HG03064 (cell line): Measurements from ENCODE around the gene LRFN2.

Source experiments
- ATAC-seq: cut with Tn5 transposase; IDR thresholded peaks from one replicate; pipeline ENCODE4 v1.9.1; 2021; ENCODE audit warnings: low read depth; ENCODE audit not compliant: unreplicated experiment

Gene LRFN2

DNA sequence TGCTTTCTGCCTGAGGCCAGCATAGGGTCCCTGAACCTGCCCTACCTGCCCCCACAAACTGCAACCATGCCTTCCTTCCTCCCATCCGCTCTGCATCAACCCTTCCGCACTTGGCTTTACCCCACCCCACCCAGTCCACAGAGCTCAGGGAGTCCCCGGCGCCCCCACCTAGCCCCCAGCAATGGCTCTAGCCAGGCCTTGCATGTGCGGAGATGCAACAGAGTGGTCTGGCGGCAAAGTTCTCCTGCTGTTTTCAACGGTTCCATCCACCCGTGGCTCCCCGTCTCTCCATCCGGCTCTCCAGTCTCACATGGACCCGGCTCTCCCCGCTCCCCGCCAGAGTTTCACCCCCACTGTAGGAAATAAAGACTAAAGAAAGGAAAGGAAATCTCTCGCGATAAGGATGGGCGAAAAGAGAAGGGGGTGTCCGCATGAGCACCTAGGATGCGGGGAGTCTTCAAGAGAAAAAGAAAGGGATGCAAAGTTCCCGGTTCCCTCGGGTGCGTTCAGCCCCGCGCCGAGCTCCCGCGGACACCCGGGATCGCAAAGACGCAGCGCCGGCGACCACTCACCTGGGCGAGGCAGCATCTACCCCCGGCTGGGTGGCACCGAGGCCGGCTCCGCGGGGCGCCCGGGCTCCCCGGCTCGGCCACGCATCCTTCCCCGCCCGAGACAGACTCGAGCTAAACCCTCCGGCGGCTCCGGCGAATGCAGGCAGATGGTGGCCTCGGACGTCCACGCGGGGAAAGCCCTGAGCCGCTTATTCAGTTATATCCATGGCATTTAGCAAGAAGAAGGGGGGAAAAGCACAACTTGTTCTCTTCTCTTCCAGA is 579 bp downstream of the LRFN2 start:
- ATAC-seq: no peak

DNA sequence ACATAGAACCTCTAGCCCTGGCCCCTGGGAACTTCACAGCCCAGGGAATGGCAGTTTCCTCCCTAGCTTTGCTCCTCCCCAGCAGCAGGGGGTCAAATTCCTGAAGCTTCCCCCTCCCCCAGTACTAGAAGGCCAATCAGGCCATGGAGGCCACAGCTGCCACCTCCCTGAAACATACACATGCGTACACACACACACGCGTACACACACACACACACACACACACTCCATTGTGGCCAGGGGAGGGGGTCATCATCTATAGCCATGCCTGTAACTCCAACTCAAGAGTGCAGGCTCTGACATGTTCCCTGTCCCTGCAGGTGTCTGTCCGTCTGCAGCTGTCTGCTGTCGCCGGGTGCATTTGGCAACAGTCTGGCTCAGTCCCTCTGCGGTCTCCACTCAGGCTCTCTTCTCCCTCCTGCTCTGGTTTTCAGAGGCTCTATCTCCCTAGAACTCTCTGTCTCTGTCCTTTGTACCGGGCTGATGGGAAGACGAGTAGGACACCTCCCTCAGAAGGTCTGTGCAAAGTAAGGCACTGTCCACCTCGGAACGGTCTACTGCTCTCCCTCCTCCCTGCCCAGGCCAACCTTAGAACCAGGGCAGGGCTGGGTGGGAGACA is 1.4 kb downstream of the LRFN2 start:
- ATAC-seq: no peak

DNA sequence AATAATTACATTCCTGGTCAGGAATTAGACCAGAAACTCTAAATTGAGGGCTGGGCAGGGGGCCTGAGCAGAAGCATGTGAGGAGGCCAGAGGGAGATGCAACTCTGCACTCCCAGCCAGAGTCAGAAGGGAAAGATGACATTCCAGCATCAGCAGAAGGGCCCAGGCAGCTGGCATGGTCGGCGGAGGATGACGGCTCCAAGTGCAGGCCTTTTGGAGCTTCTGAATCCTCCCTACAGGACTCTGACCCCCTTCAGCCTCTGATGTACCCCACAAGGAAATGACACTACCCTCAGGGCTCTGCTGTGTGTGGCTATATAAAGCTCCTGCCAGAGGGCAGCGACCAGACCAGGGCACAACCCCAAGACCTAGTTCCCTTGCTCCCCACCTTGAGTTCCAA is 1.9 kb downstream of the LRFN2 start:
- no peak for ATAC-seq

DNA sequence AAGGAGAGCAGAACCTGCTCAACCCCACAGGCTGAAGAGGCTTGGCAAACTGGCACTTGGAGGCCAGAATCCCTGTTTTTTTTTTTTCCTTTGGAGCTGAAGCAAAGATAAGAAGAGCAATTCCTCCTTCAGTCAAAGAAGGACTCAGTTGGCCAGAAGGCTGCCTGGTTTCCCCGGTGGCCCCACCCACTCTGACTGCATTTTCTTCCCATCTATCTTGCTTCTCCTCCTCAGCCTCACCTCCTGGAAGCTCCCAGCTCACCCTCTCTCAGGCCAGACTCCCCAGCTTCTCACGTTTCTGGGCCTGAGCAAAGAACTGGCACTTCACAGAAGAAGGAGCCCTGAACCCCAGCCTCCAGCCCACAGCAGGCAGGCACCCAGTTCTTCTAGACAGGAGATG is 2.4 kb downstream of the LRFN2 start:
- no peak for ATAC-seq

DNA sequence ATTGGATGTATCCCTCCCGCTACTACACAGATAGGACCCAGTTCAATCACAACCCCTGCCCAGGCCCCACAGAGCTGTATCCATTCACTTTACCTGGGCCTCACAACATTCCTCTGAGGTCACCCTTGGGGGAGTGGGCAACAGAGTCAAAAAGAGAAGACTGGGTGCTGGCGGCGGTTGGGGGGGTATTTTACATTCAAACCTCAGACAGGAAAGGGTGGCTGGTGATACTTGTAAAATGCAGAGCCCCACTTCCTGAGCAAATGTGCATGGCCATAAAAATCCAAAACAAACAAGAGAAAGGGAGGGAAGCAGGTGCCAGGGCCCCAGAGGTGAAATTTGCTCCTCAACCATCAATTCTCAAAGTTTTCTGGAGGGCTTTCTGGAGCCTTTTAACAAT is 3.5 kb downstream of the LRFN2 start:
- no peak for ATAC-seq

DNA sequence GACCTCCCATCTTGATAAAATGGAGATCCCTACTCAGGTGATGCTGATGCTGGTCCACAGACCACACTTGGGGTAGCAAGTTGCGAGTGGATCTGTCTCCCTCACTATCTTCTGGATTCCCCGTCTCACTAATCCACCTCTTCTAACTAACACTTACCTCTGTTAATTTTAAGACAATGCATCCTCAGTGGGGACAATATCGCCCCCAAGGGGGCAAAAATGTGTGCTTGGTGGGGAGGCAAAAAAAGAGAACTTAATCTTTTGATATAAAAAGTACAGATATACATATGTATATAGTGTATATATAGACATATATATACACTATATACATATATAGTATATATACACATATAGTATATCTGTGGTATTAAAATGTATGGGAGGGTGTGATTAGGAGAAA is 4.3 kb downstream of the LRFN2 start:
- ATAC-seq: no peak

DNA sequence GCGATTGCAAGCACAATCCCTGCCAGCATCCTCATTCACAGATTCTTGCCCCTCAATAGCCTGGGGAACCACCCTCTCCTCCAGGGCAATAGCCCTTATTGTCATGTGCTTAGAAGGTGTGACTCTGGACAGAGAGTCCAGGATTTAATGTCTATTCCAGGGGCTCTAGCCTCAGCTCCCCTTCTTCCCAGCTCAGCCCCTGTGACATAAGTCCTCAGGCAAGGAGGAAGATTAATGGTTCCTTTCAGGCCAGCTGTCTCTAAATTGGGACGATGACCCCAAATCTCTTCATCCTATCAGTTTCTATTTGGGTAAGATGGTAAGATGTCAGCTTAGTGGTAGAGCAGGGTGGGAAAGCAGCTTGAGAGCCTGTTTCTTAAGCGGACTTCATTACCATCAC is 8.1 kb downstream of the LRFN2 start:
- ATAC-seq: no peak

DNA sequence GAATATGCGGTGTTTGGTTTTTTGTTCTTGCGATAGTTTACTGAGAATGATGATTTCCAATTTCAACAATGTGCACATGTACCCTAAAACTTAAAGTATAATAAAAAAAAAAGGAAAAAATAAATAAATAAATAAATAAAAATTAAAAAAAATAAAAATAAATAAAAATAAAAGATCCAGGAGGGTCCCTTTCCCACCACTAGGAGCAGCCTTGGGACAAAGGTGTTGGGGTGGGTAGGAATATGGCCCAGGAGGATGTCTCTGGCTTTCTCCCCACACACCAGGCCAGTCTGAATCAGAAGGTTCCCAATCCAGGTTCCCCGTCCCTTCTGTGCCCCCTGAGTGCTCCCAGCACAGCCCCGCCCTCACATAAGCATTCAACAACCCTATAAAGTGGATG is 9.5 kb downstream of the LRFN2 start:
- ATAC-seq: no peak

DNA sequence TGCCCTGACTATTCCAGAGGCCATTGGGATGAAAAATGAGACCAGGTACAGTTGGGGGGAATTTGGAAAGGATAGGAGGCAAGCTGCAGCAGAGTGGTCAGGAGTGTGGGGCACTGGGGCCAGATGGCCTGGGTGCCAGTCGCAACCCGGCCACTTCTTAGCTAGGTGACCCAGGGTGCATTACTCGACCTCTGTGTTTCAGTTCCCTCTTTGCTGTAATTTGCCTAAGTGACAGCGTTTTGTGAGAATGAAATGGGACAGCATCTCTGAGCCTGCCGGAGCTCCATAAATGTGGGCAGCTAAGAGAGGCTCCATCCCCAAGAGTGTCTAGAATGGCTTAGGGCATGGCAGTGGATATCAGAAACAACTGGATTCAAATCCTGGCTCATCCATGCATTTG is 13.9 kb downstream of the LRFN2 start:
- no peak for ATAC-seq

DNA sequence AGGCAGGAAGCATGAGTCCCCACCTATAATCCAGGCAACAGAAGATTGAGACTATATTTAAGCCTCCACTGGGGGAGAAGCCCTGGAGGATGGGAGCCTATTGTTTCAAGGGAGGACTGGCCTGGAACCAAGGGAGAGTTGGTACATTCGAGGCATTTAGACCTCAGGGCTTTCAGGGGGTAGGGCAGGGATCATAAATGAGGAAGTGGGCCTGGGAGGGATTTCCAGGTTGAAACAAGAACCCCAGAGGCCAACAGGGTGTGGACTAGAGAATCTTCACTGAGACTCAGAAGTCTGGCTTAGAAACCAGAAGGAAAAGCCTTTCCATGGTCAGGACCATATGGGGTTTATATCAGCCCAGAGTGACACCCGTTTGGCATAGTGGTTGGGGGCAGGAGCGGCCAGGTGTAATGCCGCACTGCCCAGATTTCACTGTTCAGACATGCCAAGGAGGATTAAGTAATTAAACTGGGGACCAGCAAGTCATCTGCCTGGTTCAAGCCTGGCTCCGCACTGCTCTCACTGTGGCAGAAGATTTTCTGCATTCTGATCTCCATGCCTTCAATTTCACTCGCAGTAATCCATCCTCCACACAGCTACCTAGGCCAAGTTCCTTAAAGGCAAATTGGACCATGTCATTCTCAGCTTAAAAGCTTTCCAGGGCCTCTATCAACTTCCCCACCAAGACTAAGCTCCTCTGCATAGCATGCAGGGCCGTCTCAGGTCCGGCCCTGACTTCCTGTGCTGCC is 17.8 kb downstream of the LRFN2 start:
- ATAC-seq: no peak

DNA sequence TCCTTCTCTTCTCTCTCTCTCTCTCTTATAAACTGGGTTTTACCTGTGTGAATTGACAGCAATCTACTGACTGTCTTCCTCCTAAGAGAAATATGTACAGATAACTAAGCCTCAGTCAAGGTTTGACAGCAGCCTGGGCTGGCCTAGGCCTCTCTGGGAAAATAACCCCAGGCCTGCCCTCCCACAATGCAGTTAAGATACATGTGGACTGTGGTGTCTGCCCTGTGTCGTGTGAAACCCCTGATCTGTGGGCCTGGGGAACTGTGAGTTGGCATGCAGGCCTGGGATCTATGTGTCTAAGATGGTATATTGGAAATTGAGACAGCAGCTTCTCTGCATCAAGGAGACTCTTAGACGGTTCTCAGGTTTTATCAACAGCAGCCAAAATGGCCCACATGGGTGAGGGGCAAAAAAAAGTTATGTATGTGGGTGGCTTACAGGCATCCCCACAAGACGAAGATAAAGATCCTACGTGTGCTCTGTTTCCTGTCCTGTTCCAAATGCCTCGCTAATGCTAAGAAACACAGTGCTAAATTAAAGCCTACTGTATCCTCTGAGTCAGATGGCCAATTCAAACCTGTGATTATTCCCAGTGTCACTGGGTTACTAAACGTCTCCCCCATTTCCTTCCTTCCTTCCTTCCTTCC is 19.0 kb downstream of the LRFN2 start:
- ATAC-seq: no peak

DNA sequence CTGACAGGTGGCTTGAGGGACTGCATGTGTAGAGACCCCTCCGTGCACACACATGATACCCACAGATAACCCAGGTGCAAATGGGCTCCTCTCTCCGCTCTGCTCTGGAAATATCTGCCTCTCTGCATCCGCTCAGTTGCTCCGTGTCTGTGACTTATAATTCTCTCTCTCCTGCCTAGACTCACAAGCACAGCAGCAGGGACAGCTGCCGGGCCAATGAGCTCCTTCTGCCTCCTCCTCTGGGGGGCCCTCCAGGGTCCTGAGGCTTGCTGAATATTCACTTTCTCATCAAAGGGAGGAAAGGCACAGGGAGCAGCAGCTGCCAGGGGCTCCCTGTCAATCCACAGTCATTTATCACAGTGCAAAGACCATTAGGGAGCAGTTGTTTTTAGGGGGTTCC is 24.1 kb downstream of the LRFN2 start:
- no peak for ATAC-seq

DNA sequence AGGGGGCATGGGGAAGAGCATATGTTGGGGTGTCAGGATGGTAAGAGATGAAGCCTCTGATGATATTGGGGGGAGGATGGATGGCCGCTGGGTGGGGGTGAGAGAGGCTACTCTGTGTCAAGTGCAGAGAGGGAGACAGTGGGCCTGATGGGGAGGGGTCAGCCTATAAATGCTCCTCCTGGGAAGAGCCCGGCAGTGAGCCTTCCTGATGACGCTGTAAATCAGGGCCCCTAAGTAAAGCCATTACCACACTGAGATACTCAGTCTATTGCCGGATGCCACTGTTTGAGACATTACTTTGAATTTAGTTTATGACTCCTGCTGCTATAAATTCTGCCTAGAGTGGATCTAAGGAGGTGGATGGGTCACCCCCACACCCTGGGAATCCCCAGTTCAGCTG is 28.1 kb downstream of the LRFN2 start:
- no peak for ATAC-seq

DNA sequence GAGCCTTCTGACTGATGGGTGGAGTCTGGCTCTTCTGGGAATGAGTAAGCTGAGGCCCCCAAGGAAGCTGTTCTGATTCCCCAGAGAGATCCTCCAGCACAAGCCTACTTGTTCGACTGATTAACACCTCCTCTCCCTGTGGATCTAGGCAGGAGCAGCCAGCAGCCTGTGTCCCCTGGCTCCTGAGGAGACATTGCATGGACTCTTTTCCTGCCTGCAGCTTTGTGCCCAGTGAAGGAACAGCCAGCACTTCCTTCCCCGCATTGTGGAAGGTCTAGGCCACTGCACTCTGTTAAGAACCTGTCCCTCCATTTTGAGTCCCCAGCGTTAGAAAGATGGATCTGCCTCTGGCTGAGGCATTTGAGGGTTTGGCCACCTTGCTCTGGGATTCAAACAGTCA is 29.1 kb downstream of the LRFN2 start:
- ATAC-seq: no peak

DNA sequence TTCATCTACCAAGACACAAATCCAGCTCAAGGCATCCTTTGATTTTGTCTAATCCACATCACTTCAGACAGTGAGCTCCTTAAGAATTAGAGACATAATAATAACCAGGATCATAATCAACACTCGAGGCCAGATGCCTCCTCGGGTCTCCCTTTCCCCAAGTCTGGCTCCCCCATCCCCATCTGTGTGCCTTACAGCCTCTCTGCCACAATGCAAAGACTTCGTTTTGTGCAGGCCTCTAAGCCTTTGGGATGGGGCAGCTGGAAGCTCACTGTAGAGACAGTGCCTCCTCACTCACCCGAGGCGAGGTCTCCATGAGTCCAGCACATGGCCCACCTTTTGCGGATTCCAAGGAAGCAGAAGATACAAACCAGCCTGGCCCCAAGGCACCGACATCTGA is 30.3 kb downstream of the LRFN2 start:
- ATAC-seq: no peak

DNA sequence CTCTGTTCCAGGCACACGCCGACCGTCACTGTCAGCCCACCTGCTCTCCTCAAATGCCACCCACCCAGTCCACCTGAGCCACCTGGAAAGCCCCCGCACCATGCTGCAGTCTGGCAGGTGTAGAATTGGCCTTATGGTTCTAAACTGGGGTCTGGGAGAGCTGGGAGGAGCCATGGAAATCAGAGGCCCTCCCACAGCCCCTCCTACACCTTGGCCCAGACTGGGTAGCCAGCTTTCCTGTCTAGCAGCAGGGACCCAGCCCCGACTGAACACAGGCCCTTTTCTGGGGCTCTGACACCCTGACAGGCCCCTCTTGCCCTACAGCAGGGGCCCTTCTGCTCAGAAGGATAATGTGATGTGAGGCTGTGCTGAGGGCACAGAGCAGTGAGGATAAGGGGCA is 31.1 kb downstream of the LRFN2 start:
- no peak for ATAC-seq

DNA sequence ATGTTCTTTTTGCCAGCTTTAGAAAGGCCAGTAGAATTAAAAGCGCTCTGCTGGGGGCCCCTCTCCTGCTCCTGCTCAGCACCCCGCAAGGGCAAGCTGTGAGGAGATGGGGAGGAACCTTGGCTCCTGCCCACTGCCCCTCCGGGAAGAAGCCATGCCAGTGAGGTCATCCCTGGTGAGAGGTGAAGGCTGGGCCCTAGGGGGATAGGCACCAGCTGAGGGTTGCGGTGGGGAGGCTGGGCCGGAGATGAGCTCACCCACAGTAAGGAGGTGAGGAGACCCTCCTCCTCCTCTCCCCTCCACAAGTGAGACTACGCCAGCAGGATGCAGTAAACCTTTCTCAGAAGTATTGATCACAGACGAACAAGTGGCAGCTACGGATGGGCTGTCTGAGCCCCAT is 32.1 kb downstream of the LRFN2 start:
- no peak for ATAC-seq

DNA sequence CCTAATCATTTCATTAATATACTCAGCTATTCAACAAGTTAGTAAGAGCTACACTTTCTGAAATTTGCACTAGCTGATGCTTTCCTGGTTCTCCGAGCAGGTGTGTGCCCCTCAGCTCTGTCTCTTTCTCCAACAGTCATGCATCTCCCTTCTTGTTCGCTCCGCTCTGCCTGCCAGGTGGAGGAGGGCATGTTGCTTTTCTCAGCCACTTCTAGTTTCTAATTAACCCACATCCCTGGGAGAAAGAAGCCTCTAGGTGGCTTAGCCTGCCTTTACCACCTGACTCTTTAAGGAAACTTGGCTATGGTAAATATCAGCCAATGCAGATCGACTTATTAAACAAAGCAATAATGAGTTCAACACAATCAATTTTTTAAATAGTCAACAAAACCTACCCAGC is 34.2 kb downstream of the LRFN2 start:
- ATAC-seq: no peak

DNA sequence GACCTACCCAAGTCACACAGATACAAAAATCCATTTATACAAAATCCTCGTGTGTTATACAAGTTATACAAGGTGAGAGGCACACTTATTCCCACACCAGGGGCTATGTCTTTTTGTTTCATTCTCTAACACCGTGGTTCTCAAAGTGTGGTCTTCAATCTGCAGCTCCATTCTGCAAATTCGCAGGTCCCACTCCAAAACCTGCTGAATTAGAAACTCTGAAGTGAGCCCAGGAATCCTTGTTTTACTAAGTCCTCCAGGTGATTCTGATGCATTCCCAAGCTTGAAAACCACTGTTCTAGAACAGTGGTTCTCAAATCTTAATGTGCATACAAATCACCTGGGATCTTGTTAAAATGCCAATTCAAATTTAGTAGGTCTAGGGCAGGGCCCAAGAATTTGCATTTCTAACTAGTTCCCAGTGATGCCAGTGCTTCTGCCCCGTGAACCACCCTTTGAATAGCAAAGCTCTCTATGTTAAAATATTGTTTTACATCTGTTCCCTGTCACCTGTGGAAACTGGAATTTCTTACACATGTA is 35.1 kb downstream of the LRFN2 start:
- ATAC-seq: no peak

DNA sequence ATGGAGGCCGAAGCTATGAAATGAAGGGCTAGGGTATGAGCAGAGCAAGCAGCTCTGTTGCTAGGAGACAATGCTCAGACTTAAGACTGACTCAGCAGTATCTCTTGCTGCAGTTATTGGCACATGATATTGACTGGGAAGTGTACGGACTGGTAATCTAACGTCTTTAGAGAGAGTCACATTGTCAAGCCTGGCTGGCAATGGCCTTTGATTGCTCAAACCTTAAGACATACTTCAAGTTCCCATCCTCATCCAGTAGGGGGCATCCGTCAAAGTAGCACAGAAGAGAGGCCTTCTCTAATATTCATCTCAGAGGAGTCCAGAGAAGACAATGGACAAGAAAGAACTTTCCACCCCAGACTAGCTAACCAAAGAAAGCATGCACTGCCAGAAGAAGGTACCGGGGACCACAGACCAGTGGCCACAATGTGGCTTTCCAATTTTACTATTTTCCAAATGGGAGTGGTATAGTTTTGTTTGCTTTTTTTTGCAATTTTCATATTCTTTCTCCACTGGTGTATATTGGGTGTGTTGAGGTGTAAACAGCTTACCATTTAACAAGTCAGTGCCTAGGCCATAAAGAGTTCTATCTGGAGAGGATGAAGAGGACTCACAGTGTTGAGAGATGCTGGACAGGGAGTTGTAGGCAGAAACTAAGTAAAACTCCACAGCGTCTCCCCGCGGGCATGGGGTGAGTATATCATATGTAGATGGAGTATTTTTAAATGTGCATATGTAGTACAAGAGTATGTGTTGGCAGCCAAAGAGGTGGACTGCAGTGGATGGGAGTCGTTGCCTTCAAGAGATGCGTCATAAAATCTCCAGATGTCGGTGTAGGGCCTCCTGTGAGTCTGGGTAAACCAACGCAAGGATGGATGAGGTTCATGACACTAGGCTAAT is 36.7 kb downstream of the LRFN2 start:
- ATAC-seq: no peak
